H1 (cell line): ENCODE data around the gene PLEKHG1.

ENCODE experiments used
- RFX5 ChIP-seq: IDR thresholded peaks from 2 replicates; pipeline ENCODE4 v1.6.1; 2011; ENCODE audit warnings: low read depth, low read length, improper control_type of control experiment, borderline replicate concordance
- SIRT6 ChIP-seq: IDR thresholded peaks from one replicate; pipeline ENCODE4 v1.7.1; 2012; ENCODE audit warnings: low read length, inconsistent platforms
- TAF1 ChIP-seq: IDR thresholded peaks from 2 replicates; pipeline ENCODE4 v1.6.1; 2011; ENCODE audit warnings: mild to moderate bottlenecking, low read depth, low read length
- TF ChIP-seq, protein P1 (sequence below), 3 experiments: IDR thresholded peaks; 1 replicate in 2 of 3; 2 replicates in 1 of 3; pipeline versions ENCODE4 v1.5.1 to v1.6.1; 2011; ENCODE audit warnings: low read length in 3 of 3, mild to moderate bottlenecking in 3 of 3, inconsistent platforms in 2 of 3, low read depth in 1 of 3, moderate library complexity in 1 of 3; ENCODE audit not compliant: insufficient read depth in 1 of 3; ENCODE audit errors: control extremely low read depth in 1 of 3

DNA sequence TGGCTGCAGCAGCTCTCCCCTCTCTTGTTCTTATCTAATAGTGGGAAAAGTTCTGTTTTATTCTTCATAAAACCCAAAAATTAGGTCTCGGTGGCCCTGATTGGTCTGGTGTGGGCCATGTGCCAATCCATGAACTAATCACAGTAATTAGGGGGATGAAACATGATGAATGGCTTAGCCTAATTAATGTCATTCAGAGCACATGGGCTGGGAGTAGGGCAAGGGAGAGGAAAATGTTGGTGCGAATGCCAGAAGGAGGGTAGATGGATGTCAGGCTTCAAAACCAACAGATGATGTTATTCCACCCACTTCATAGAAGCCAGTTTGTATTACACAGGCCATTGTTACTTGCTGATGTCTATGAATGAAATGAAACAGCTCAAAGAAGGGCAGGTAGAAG lies 46.5 kb downstream of the PLEKHG1 start:
- TF ChIP-seq RFX5 (no peak), TAF1 (no peak), SIRT6 (no peak)
- TF ChIP-seq, protein P1, sequence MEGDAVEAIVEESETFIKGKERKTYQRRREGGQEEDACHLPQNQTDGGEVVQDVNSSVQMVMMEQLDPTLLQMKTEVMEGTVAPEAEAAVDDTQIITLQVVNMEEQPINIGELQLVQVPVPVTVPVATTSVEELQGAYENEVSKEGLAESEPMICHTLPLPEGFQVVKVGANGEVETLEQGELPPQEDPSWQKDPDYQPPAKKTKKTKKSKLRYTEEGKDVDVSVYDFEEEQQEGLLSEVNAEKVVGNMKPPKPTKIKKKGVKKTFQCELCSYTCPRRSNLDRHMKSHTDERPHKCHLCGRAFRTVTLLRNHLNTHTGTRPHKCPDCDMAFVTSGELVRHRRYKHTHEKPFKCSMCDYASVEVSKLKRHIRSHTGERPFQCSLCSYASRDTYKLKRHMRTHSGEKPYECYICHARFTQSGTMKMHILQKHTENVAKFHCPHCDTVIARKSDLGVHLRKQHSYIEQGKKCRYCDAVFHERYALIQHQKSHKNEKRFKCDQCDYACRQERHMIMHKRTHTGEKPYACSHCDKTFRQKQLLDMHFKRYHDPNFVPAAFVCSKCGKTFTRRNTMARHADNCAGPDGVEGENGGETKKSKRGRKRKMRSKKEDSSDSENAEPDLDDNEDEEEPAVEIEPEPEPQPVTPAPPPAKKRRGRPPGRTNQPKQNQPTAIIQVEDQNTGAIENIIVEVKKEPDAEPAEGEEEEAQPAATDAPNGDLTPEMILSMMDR (IDR thresholded peaks at IDR 0.05; ENCODE audit: control extremely low read depth in 1 of 3, insufficient read depth in 1 of 3, low read depth in 1 of 3, low read length in 3 of 3): no peak
